HG02885 (cell line): ENCODE measurements around the gene DOCK4.

ENCODE experiments used
- ATAC-seq: cut with Tn5 transposase; IDR thresholded peaks from one replicate; pipeline ENCODE4 v1.9.1; 2021; ENCODE audit warnings: mild to moderate bottlenecking; ENCODE audit not compliant: unreplicated experiment, poor library complexity

Gene DOCK4

GRCh38 chr7:112065758-112066157 lies 140.4 kb downstream of the DOCK4 start:
- ATAC-seq, result no peak

- no peak for ATAC-seq
These were observed 141.4 kb downstream of the DOCK4 start for GRCh38 chr7:112064627-112065385.

- ATAC-seq, result no peak
These were observed 142.2 kb downstream of the DOCK4 start for GRCh38 chr7:112063974-112064373.

- no peak for ATAC-seq
These were observed 145.1 kb downstream of the DOCK4 start for GRCh38 chr7:112061051-112061450.

GRCh38 chr7:112060625-112061024 lies 145.6 kb downstream of the DOCK4 start:
- no peak for ATAC-seq

- ATAC-seq, result no peak
These were observed 146.5 kb downstream of the DOCK4 start for GRCh38 chr7:112059675-112060074.

- no peak for ATAC-seq
These were observed 147.5 kb downstream of the DOCK4 start for GRCh38 chr7:112058686-112059085.

GRCh38 chr7:112056409-112056808 lies 149.8 kb downstream of the DOCK4 start:
- peak; percentile 89 for ATAC-seq

GRCh38 chr7:112053737-112054069 lies 152.5 kb downstream of the DOCK4 start:
- ATAC-seq, result no peak

- ATAC-seq, result no peak
These were observed 153.0 kb downstream of the DOCK4 start for GRCh38 chr7:112052993-112053736.

- ATAC-seq, result no peak
These were observed 153.7 kb downstream of the DOCK4 start for GRCh38 chr7:112052498-112052897.

GRCh38 chr7:112050250-112050881 lies 155.8 kb downstream of the DOCK4 start:
- no peak for ATAC-seq

- no peak for ATAC-seq
These were observed 156.5 kb downstream of the DOCK4 start for GRCh38 chr7:112049555-112050249.

GRCh38 chr7:112047421-112047820 lies 158.8 kb downstream of the DOCK4 start:
- no peak for ATAC-seq

- no peak for ATAC-seq
These were observed 161.0 kb downstream of the DOCK4 start for GRCh38 chr7:112045222-112045621.

GRCh38 chr7:112042631-112043030 lies 163.6 kb downstream of the DOCK4 start:
- ATAC-seq, result no peak

- ATAC-seq, result no peak
These were observed 167.8 kb downstream of the DOCK4 start for GRCh38 chr7:112038353-112038752.

GRCh38 chr7:112036071-112036470 lies 170.1 kb downstream of the DOCK4 start:
- no peak for ATAC-seq

GRCh38 chr7:112031689-112032088 lies 174.5 kb downstream of the DOCK4 start:
- ATAC-seq, result no peak

GRCh38 chr7:112025556-112025955 lies 180.6 kb downstream of the DOCK4 start:
- ATAC-seq, result no peak

- no peak for ATAC-seq
These were observed 182.4 kb downstream of the DOCK4 start for GRCh38 chr7:112023786-112024185.
